DOHH2 (cell line): ENCODE data around the gene SPOCK1.

Experiments
- EZH2phosphoT487 ChIP-seq: fragments of 200-600 bp; sonication (generic); IDR thresholded peaks from 2 replicates; pipeline ENCODE4 v1.6.1; 2017; ENCODE audit warnings: borderline replicate concordance, mild to moderate bottlenecking, antibody characterized with exemption, low read length, moderate library complexity, mixed read lengths
- TF ChIP-seq, protein P1 (sequence below): fragments of 200-600 bp; sonication (generic); IDR thresholded peaks from one replicate; pipeline ENCODE4 v1.5.1; 2014; ENCODE audit warnings: antibody characterized with exemption, mild to moderate bottlenecking, low read depth, low read length; ENCODE audit not compliant: poor library complexity, severe bottlenecking

DNA sequence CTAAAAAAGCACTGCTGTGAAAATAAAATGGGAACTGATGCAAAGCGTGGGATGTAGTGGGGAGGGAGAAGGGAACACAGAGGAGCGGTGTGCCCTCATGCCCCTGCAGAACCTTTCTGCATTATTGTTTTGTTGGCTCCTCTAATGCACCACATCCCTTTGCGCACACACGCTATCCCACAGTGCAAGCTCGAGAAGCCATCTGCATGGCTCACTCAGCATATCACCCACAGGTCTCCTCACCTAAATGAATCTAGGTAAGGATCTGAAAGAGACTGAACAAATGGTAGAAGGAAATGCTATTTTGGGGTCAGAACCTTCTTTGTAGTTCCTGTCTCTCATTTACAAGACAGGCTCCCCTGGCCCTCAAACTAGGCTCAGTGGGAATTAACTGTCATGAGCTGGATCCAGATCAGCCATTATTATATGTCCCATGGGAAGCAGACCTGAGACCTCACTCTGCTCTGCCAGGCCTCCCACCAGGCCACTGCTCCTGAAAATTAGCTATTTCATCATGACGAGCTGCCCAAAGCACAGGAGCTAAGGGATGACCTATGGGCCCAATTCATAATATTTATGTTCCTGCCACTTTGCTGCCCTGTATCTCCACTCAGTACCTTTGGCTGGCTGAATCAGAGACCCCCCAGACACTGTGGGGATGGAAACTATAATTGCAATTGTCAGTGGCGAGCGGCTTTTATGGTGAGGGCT is 169.4 kb downstream of the SPOCK1 start:
- TF ChIP-seq, protein P1, sequence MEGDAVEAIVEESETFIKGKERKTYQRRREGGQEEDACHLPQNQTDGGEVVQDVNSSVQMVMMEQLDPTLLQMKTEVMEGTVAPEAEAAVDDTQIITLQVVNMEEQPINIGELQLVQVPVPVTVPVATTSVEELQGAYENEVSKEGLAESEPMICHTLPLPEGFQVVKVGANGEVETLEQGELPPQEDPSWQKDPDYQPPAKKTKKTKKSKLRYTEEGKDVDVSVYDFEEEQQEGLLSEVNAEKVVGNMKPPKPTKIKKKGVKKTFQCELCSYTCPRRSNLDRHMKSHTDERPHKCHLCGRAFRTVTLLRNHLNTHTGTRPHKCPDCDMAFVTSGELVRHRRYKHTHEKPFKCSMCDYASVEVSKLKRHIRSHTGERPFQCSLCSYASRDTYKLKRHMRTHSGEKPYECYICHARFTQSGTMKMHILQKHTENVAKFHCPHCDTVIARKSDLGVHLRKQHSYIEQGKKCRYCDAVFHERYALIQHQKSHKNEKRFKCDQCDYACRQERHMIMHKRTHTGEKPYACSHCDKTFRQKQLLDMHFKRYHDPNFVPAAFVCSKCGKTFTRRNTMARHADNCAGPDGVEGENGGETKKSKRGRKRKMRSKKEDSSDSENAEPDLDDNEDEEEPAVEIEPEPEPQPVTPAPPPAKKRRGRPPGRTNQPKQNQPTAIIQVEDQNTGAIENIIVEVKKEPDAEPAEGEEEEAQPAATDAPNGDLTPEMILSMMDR = no peak
- TF ChIP-seq EZH2phosphoT487 = no peak
